GM18508 (cell line): ENCODE results near the gene OR52K2.
"Not testable (repeated sequence)": the region's sequence is repeated elsewhere in the genome, so short reads cannot be mapped to it uniquely, and the experiment has no call there.

Experiments
- ATAC-seq: cut with Tn5 transposase; IDR thresholded peaks from one replicate; pipeline ENCODE4 v1.9.1; 2021; ENCODE audit warnings: moderate number of reproducible peaks; ENCODE audit not compliant: insufficient read depth, unreplicated experiment

The OR52K2 gene

GRCh38 chr11:4479644-4480043 lies 30.5 kb downstream of the OR52K2 start:
- ATAC-seq = no peak

GRCh38 chr11:4480577-4481239 lies 31.6 kb downstream of the OR52K2 start:
- ATAC-seq = no peak

- ATAC-seq = no peak
Measured at GRCh38 chr11:4481240-4481582, 32.1 kb downstream of the OR52K2 start.

GRCh38 chr11:4482445-4482844 lies 33.4 kb downstream of the OR52K2 start, which contains the start of gene OR52K1:
TSS of gene OR52K1 (plus strand) at chr11:4482646. CDS start at chr11:4488901, 6,255 bp downstream.
- ATAC-seq = no peak

- ATAC-seq = no peak
Measured at GRCh38 chr11:4484310-4484709, 35.2 kb downstream of the OR52K2 start.

GRCh38 chr11:4491405-4491804 lies 42.3 kb downstream of the OR52K2 start:
- not testable (repeated sequence) for ATAC-seq

- ATAC-seq = no peak
Measured at GRCh38 chr11:4491878-4492606, 42.9 kb downstream of the OR52K2 start.

GRCh38 chr11:4493480-4493818 lies 44.4 kb downstream of the OR52K2 start:
- no peak for ATAC-seq

GRCh38 chr11:4495487-4495886 lies 46.4 kb downstream of the OR52K2 start:
- no peak for ATAC-seq

- ATAC-seq = no peak
Measured at GRCh38 chr11:4495986-4496385, 46.9 kb downstream of the OR52K2 start.

GRCh38 chr11:4496557-4497248 lies 47.6 kb downstream of the OR52K2 start:
- no peak for ATAC-seq
